ELF-1 (cell line): Measurements from ENCODE around the gene C11orf16.
"Not testable (repeated sequence)": the region's sequence is repeated elsewhere in the genome, so short reads cannot be mapped to it uniquely, and the experiment has no call there.

ENCODE experiments used
- DNase-seq: peaks from one replicate; pipeline ENCODE4 v3.0.0-alpha.2; 2016; ENCODE audit warnings: low read depth, low spot score

C11orf16 gene

DNA sequence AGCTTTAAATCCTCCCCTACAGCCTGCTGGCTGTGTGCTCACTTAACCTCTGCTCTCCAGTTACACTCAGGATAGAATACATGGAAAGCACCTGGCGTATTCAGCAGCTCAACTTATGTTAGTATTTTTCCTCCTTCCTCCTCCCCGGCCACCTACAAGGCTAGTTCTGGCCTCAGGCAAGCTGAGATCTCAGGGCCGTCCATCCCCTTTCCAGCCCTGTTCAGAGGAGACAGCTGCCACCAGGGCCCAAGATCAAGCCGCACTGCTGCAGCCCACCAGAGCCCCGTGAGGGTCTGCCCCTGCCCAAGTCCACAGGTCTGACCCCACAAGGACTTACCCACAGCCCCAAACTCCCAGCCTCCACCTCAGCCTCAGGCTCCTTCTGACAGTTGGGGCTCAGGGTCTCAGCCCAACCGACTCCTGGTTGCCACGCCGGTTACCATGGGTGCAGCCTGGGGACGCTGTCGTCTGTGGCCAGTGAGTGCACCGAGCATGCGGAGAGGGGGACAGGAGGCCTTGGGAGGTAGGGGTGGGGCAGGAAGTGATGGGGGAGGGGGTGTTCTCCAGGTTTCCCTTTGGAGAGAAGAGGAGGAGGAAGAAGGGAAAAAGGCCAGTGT, at the start of gene C11orf16:
Gene C11orf16, minus strand, starts transcription at position 384 of the 617 bp plus-strand sequence. CDS start 639 bp downstream, outside the sequence.
- DNase-seq: peak; percentile 79

- DNase-seq: no peak
Observed at GRCh38 chr11:8980485-8980884, 47.7 kb upstream of the C11orf16 start.

DNA sequence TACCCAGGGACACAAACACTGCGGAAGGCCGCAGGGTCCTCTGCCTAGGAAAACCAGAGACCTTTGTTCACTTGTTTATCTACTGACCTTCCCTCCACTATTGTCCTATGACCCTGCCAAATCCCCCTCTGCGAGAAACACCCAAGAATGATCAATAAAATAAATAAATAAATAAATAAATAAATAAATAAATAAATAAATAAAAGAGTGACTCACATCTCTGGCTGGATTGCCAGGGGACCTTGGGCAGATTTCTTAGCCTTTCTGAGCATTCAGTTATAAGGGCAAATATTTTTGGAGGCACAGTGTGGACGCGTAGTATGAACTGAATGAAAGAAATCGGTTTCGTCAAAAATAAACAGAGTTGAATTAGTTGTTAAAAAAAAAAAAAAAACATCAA, 46.6 kb upstream of the C11orf16 start:
- DNase-seq: not testable (repeated sequence)

GRCh38 chr11:8973121-8973520, 40.4 kb upstream of the C11orf16 start:
- DNase-seq: no peak

DNA sequence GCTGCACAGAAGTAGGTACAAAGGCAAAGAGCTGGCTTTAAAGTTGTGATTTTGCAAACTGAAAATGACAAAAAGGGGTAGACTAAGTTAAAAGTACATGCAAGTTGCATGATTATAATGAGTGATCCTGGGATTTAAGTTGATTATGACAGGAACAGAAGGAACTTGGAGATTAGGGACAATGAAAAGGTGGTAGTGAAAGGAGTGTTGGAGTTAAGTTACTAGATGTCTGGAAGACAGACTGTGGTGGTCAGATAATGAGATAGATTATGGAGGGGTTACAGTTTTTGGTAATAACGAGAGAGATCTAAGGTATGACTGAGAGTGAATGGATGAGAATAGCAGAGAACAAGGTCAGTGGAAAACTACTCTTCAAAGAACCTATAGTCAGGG, 39.2 kb upstream of the C11orf16 start:
- DNase-seq: no peak

DNA sequence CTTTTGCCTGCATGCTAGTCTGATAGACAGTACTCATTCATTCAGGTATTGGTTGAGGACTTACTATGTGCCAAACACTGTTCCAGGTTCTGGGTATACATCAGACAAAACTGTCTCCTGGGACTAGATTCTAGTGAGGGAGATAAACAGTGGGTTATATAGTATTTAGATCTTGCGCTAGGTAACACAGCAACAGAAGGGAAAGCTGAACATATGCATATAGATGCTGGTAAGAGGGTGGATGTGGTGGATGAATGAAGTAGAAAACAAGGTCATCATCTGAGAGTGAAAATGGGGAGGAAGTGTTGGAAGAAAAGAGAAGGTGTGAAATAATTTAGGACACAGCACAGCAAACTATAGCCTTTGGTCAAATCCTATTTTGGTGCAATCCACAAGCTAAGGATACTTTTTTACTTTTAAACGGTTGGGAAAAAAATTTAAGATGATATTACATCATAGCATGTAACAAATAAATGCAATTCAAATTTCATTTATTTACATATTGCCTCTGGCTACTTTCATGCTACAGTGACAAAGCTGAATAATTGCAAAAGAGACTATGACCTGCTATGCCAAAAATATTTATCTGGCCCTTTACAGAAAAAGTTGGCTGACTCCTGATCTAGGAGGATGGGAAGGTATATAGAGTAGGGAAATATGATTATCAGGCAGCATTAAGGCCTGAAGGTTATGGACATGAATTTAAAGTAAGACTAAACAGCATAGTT, 38.6 kb upstream of the C11orf16 start:
- DNase-seq: no peak

GRCh38 chr11:8967184-8967583, 34.4 kb upstream of the C11orf16 start:
- DNase-seq: no peak

DNA sequence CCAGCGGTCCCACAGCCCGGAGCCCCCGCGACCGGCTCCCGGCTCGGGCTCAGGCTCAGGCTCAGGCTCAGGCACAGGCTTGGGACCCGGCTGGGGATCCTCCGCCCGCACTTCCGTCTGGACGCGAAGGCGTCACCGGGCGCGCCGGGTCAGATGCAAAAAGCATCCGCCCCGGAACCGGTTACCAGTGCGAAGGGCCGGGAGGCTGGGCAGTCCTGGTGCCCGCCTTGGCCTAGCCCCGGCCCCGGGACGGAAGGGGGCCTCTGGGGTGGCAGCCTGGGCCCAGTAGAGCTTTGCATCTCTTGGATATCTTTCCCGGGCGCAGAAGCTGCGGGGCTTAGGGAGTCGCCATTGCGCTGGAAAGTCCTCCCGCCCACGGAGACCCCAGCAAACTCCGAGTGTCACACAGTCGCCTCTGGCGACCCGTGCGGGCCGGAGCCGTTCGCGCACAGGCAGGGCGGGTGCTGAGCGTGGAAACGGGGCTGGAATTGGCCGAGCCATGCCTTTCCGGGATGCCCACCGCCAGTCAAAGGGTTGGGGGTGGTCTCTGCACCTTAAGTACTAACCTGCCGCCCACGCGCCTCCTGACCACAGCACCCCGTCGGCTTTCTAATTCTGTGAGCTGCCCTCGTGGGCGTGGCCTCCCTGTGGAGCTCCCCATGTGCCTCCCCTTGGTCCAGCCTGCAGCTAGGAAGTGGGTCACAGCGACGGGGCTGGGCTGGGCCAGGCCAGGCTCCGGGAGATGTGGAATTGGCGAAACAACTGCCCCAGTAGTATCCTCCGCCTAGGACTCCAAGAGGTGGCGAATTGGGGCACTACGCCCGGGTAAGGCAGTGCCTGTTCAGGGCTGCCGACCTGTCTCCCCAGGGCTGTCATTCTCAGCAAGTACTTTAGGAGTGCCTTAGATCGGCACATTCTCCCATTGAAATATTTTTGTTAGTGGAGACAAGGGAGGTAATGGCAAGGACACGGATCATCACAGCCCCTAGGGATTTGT, 31.9 kb upstream of the C11orf16 start, which contains the start of gene TMEM9B:
Gene TMEM9B, minus strand, starts transcription at position 119 of the 997 bp plus-strand sequence. CDS start 129 bp downstream, outside the sequence.
- DNase-seq: peak; percentile 91

DNA sequence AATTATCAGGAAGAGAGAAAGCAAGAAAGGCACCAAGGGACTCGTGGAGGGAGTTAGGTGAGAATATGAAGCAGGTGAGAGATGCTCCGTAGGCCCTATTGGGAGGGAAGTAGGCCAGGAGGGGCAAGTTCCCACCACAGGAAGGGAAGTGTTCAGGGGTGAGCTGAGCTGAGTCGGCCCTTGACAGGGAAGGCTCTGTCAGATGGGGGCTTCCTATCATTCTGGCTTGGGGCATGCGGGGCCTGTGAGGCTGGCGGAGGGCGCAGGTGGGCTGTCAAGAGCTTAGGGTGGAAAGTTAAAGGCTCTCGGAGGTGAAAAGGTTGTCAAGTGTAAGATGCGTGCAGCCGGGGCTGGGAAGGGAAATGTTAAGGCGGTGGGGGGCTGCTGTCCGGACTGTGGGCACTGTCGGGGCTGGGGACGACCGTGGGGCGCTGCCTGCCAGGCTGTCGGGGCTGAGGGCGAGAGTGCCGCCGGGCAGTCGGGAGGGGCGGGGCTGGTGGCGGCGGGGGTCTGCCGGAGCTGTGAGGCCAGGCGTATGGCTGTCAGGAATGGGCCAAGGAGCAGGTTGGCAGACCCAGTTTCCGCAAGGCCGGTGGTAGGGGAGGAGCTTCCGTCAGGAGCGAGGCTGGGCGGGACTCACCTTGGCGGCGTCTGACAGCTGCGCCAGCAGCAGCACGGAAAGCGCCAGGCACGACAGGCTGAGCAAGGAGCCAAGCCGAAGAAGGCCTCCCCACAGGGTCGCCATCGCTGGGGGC, 31.0 kb upstream of the C11orf16 start:
- DNase-seq: peak; percentile 90

DNA sequence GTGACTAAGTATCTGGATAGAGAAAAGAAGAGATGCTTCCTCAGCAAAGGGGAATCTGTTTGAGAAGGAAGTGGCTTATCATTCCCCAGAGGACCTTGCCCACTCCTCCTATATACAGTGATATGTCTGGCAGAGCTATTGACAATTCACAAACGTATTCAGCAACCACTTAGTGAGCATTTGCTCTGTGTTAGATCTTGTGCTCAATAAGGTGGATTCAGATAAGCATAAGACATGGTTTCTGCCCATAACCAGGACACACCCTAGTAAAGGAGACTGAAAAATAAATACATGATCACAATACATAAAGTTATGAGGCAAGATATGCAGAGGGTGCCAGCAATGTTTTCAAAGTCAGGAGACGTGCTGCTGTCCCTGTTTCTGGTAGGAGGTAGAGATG, 30.1 kb upstream of the C11orf16 start:
- no peak for DNase-seq

DNA sequence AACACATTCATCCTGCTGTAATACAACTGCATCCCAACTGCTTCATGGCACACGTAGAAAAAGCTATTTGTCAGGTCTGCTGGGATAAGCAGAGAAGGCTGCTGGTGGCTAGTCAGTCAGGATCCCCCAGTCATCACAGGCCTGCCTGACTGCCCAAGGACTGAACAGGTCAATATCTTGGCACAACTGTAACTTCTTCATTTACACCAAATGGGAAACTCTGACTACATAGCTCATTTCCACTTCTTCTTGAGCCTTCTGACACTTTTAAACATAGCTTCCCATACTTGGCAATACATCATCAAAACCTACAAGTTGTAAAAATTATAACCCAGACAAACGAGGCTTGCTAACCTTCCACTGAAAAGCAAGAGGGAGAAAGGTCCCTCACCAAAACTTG, 28.7 kb upstream of the C11orf16 start:
- no peak for DNase-seq

- DNase-seq: peak; percentile 56
Observed at GRCh38 chr11:8959546-8960166, 26.9 kb upstream of the C11orf16 start.

DNA sequence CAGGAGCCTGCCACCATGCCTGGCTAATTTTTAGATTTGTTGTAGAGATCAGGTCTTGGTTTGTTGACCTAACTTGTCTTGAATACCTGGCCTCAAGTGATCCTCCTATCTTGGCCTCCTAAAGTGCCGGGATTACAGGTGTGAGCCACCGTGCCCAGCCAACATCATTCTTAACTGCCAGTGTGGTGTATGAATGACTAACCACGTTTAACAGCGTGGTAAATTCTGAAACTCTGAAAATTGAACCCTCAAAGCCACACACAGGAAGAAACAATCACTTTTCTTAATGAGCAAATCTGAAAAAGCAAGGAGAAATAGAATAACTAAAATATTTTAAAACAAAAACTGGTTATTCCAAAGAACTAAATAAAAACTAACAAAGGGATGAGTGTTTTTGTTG, 24.1 kb upstream of the C11orf16 start:
- no peak for DNase-seq

DNA sequence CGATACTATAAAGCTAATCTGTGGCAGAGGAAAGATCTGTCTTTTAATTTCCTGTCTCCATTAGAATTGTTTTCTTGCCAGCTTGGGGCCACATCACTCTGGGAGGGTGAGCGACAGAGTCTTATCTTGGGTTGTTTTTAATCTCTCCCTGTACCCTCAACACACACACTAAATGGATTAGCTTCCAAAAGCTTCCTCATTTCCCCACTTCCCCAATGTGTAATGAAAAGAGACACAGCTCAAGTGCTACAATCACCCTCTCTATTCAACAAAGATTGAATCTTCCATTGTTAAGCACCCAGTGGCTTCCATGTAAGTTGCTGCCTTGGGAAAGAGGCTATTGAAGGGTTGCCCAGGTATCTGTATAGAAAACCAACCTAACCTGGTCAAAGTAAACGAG, 16.1 kb upstream of the C11orf16 start:
- DNase-seq: no peak

- no peak for DNase-seq
Observed at GRCh38 chr11:8947230-8947943, 14.6 kb upstream of the C11orf16 start.

- no peak for DNase-seq
Observed at GRCh38 chr11:8942518-8943066, 9.8 kb upstream of the C11orf16 start, which contains the start of gene ASCL3. Gene ASCL3 (minus strand): TSS chr11:8943016. CDS start chr11:8938161, 4,855 bp downstream.

GRCh38 chr11:8941341-8942103, 8.8 kb upstream of the C11orf16 start:
- DNase-seq: no peak

DNA sequence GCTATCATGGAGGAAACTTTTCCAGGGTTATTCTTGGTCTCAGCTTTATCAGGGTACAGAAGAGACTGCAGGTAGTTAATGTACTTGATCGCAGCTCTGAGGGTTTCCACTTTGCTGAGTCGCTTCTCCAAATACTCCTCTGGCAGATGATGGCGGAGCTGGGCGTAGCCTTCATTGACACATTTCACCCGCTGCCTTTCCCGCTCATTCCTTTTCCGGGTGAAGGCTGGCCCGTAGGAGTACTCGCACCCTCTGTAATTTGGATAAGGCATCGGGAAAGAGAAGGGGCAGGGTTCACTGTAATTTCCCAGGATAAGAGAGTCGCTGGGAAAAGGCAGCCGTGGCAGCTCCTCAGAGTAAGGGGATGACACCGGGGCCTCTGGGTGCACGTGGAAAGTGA, 4.9 kb upstream of the C11orf16 start:
- DNase-seq: no peak

GRCh38 chr11:8937159-8937558, 4.4 kb upstream of the C11orf16 start:
- DNase-seq: no peak
